Measurements from ENCODE around the gene TBC1D7.

DNA sequence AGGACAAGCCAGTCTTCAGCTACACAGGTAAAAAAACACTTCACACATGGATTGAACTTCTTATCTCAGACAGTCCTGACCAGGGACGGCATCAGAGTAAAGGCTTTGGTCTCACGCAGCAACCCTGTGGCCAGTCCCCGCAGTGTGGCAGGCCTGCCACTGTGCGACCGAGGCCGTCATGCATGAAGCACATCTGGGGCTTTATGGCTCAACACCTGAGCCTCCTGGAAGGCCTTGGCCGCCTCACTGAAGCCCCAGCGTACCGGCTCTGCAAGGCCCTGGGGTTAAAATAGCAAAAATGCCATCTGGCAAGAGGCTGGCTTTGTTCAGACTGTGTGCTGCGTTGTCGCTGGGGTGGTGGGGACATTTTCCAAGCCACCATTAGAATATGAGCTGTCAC, 32.8 kb downstream of the TBC1D7 start:
- TF ChIP-seq POLR2A (IDR thresholded peaks at IDR 0.05; ENCODE audit: low read length) (no peak), GATA1 (IDR thresholded peaks at IDR 0.05; ENCODE audit: low read depth, low read length) (no peak)
